GM12878 (cell line): ENCODE measurements around the gene MAGI2. TPM values are rescaled to one million over a fixed set of nuclear protein-coding genes. Genes with fewer than 3 reads are reported as not detected.

Source experiments
- ATAC-seq: fragments of 200-7000 bp; cut with Tn5 transposase; 3 replicates; pipeline ENCODE4 v1.9.1; 2020; ENCODE audit warnings: mild to moderate bottlenecking, moderate library complexity
- BruUV-seq: library from RNA; stranded (reverse); fragments of 400-500 nt; replicated peaks from 2 replicates; lab custom pipeline; 2021; lab: Mats Ljungman, UMichigan
- CTCF ChIA-PET: fragments of 300-600 bp; sonication (Branson Sonifier 250); formaldehyde crosslinking; extraction: SDS; loops from one replicate; lab custom pipeline; 2021; ENCODE audit warnings: inconsistent platforms; lab: Yijun Ruan, JAX
- POLR2A ChIA-PET: fragments of 350-600 bp; formaldehyde crosslinking; extraction: SDS; loops from one replicate; lab custom pipeline; 2021; ENCODE audit warnings: inconsistent platforms; lab: Charles Lee
- RAD21 ChIA-PET: fragments of 300-600 bp; sonication (Branson Sonifier 250); formaldehyde crosslinking; loops from one replicate; lab custom pipeline; 2023; ENCODE audit warnings: antibody characterized with exemption; ENCODE audit not compliant: unreplicated experiment; lab: Charles Lee
- SMC1A ChIA-PET: fragments of 300-600 bp; sonication (Branson Sonifier 250); formaldehyde crosslinking; loops from one replicate; lab custom pipeline; 2023; ENCODE audit not compliant: unreplicated experiment, uncharacterized antibody; lab: Charles Lee
- DNase-seq: peaks from one replicate; pipeline ENCODE4 v3.0.0-alpha.2; 2011; ENCODE audit warnings: low read depth, low spot score
- FAIRE-seq: peaks from 3 replicates; lab custom pipeline; 2011; peaks lifted over from hg19 to GRCh38; lab: Jason Lieb, UNC
- H2AFZ ChIP-seq: 2 replicates; pipeline ENCODE4 v1.6.0; 2011; ENCODE audit warnings: low read depth, low read length, control low read depth; ENCODE audit not compliant: control insufficient read depth
- H3K27ac ChIP-seq: 2 replicates; pipeline ENCODE4 v1.5.1; 2011; ENCODE audit warnings: control low read depth; ENCODE audit not compliant: control insufficient read depth, insufficient read depth
- H3K27me3 ChIP-seq, 2 experiments: replicated peaks in 1 of 2; 2 replicates each; pipeline versions ENCODE4 v1.6.0 to v1.6.1; 2011; ENCODE audit warnings: low read length in 1 of 2; ENCODE audit not compliant: control insufficient read depth in 2 of 2, insufficient read depth in 2 of 2
- H3K36me3 ChIP-seq, 2 experiments: 2 replicates each; pipeline ENCODE4 v1.5.1; 2011; ENCODE audit warnings: low read length in 1 of 2; ENCODE audit not compliant: control insufficient read depth in 2 of 2, insufficient read depth in 2 of 2
- H3K4me1 ChIP-seq: 2 replicates; pipeline ENCODE4 v1.6.1; 2011; ENCODE audit warnings: mild to moderate bottlenecking, low read length, moderate library complexity, mixed read lengths; ENCODE audit not compliant: control insufficient read depth, insufficient read depth
- H3K4me2 ChIP-seq: 2 replicates; pipeline ENCODE4 v1.6.0; 2011; ENCODE audit warnings: control low read depth; ENCODE audit not compliant: control insufficient read depth, insufficient read depth
- H3K4me3 ChIP-seq: fragments of 200-600 bp; sonication (generic); 2 replicates; pipeline ENCODE4 v1.5.1; 2016
- H3K79me2 ChIP-seq: 2 replicates; pipeline ENCODE4 v1.6.0; 2011; ENCODE audit warnings: low read length; ENCODE audit not compliant: control insufficient read depth, insufficient read depth
- H3K9ac ChIP-seq: 2 replicates; pipeline ENCODE4 v1.8.0; 2011; ENCODE audit warnings: low read length, control low read depth, mixed read lengths; ENCODE audit not compliant: control insufficient read depth, insufficient read depth
- H3K9me3 ChIP-seq: replicated peaks from 3 replicates; pipeline ENCODE4 v1.5.1; 2011; ENCODE audit warnings: mild to moderate bottlenecking, low read length; ENCODE audit not compliant: control insufficient read depth, insufficient read depth
- H4K20me1 ChIP-seq: 2 replicates; pipeline ENCODE4 v1.6.0; 2011; ENCODE audit not compliant: control insufficient read depth, insufficient read depth
- CREB1 ChIP-seq: IDR thresholded peaks from 2 replicates; pipeline ENCODE4 v1.6.1; 2012; ENCODE audit warnings: low read depth, mild to moderate bottlenecking, inconsistent platforms
- HDAC6 ChIP-seq: fragments of 200-600 bp; sonication (generic); IDR thresholded peaks from one replicate; pipeline ENCODE4 v1.8.0; 2017; ENCODE audit warnings: antibody characterized with exemption; ENCODE audit not compliant: unreplicated experiment
- MEF2A ChIP-seq: IDR thresholded peaks from 2 replicates; pipeline ENCODE4 v1.6.1; 2011; ENCODE audit warnings: low read depth, mild to moderate bottlenecking, low read length, moderate library complexity; ENCODE audit not compliant: insufficient read depth
- MXI1 ChIP-seq: fragments of 150-350 bp; IDR thresholded peaks from 2 replicates; pipeline ENCODE4 v1.6.1; 2011; ENCODE audit warnings: low read depth, mild to moderate bottlenecking, inconsistent platforms, low read length, improper control_type of control experiment
- NBN ChIP-seq: fragments of 450-650 bp; IDR thresholded peaks from 2 replicates; pipeline ENCODE4 v1.6.1; 2016
- NR2C2 ChIP-seq: IDR thresholded peaks from 2 replicates; pipeline ENCODE4 v1.6.1; 2011; ENCODE audit warnings: borderline replicate concordance, low read depth; ENCODE audit not compliant: control insufficient read depth, insufficient read length
- SMARCA5 ChIP-seq: fragments of 450-650 bp; IDR thresholded peaks from 2 replicates; pipeline ENCODE4 v1.6.1; 2017; ENCODE audit warnings: mild to moderate bottlenecking
- YY1 ChIP-seq: IDR thresholded peaks from 2 replicates; pipeline ENCODE4 v1.6.1; 2011; ENCODE audit warnings: low read depth, mild to moderate bottlenecking, low read length
- WGBS: methylation state at CpG from one replicate; pipeline ENCODE4 v1.1.6; 2016; ENCODE audit warnings: low lambda C conversion rate; ENCODE audit not compliant: insufficient replicate concordance, insufficient coverage; ENCODE audit errors: missing lambda C conversion rate; 5-methylcytosine and 5-hydroxymethylcytosine counted together
- in situ Hi-C: fragments of 300-500 bp; cut with MboI; formaldehyde crosslinking; loops from 9 replicates; pipeline ENCODE4 v1.14.3; 2018; ENCODE audit warnings: mixed read lengths
- intact Hi-C: fragments of 100-400 bp; cut with micrococcal nuclease; formaldehyde crosslinking; loops from one replicate; pipeline ENCODE4 v1.14.2; 2022; ENCODE audit not compliant: unreplicated experiment
- polyA plus RNA-seq, 11 experiments: library from polyadenylated mRNA; depleted of rRNA in 4 of 11; unstranded in 6 of 11; stranded (reverse) in 5 of 11; fragments of >200 nt; fragmentation: Nextera tagmentation in 4 of 11; fragmentation: Illumina TruSeq in 1 of 11; extraction: Ambion mirVana in 4 of 11; extraction: Trizol in 1 of 11; gene quantifications; 1 replicate in 1 of 11; 2 replicates in 10 of 11; pipeline versions ENCODE4 v1.2.1 to v1.2.3, GENCODE V29; 2011 to 2016; ENCODE audit warnings: inconsistent platforms in 2 of 11, missing spikeins in 2 of 11, low read depth in 1 of 11
- total RNA-seq, 4 experiments: library from RNA; depleted of rRNA in 3 of 4; stranded (reverse); fragments of >200 nt in 3 of 4; fragmentation: Illumina TruSeq in 1 of 4; extraction: Trizol in 1 of 4; gene quantifications; 2 replicates each; pipeline versions ENCODE4 v1.2.1 to v1.2.3, GENCODE V29; 2013 to 2021
- TF ChIP-seq, protein P1 (sequence below), 3 experiments: IDR thresholded peaks in 2 of 3; conservative IDR thresholded peaks in 1 of 3; 2 replicates each; pipeline ENCODE4 v1.5.1; 2011; ENCODE audit warnings: low read depth in 3 of 3, low read length in 3 of 3, mild to moderate bottlenecking in 3 of 3, control low read depth in 2 of 3, moderate library complexity in 2 of 3, inconsistent platforms in 1 of 3, mixed read lengths in 1 of 3; ENCODE audit not compliant: control insufficient read depth in 2 of 3, insufficient read depth in 1 of 3; ENCODE audit errors: extremely low read depth in 1 of 3
- TF ChIP-seq, protein P2 (sequence below): fragments of 150-350 bp; IDR thresholded peaks from 2 replicates; pipeline ENCODE4 v1.6.1; 2014; ENCODE audit warnings: mild to moderate bottlenecking, low read depth, low read length
- TF ChIP-seq, protein P3 (sequence below): IDR thresholded peaks from 2 replicates; pipeline ENCODE4 v1.6.1; 2012; ENCODE audit warnings: improper control_type of control experiment, low read depth, low read length; ENCODE audit not compliant: insufficient replicate concordance

MAGI2 gene
- total and polyA plus RNA-seq, 10 of the 15 experiments (the other 5 are each of a cell fraction or from before 2014, with no cell fraction given): 0.01 to 0.31 (median 0.05) TPM; not detected in 2

DNA sequence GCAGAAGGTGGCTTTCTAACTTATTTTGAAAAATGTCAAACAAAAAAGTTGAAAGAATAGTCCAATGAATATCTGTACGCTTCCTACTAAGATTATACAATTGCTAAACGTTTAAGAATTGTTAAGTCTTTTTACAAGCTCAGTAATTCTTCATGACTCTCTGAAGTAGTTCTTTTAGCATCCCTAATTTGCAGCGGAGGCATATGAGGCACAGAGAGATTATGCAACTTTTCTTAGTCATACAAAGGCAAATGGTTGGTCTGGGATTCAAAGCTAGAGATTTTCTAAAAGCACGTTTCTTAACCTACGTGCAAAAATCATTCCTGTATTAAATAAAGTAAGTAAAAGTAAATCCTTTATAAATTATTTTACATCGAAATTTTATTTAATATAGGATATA is 254.2 kb downstream of the MAGI2 start (continued):
- TF ChIP-seq, protein P1, sequence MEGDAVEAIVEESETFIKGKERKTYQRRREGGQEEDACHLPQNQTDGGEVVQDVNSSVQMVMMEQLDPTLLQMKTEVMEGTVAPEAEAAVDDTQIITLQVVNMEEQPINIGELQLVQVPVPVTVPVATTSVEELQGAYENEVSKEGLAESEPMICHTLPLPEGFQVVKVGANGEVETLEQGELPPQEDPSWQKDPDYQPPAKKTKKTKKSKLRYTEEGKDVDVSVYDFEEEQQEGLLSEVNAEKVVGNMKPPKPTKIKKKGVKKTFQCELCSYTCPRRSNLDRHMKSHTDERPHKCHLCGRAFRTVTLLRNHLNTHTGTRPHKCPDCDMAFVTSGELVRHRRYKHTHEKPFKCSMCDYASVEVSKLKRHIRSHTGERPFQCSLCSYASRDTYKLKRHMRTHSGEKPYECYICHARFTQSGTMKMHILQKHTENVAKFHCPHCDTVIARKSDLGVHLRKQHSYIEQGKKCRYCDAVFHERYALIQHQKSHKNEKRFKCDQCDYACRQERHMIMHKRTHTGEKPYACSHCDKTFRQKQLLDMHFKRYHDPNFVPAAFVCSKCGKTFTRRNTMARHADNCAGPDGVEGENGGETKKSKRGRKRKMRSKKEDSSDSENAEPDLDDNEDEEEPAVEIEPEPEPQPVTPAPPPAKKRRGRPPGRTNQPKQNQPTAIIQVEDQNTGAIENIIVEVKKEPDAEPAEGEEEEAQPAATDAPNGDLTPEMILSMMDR (IDR thresholded peaks at IDR 0.05 in 2 of 3, conservative IDR thresholded peaks at IDR 0.05 in 1 of 3; ENCODE audit: control insufficient read depth in 2 of 3, extremely low read depth in 1 of 3, insufficient read depth in 1 of 3, low read depth in 3 of 3, low read length in 3 of 3): no peak
- TF ChIP-seq NR2C2: no peak

DNA sequence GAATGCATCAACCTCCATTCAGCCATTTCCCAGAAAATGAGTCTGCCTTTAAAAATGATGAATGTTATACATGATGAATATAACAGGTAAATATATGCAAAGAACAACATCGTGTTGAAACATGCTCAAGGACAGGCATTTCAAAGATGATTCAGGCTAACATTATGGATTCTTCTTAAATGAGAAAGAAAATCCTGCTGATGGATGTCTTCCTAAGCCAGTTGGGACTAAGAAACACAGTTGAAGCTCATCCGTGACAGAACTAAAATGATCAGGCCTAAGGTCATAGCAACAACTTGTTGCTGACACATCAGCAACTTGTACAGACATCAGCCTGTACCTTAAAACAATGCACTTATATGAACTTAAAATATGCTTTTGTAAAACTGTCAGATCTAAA is 267.9 kb downstream of the MAGI2 start:
- Histone ChIP-seq H3K4me2 (no peak overlapping the region), H2AFZ (no peak overlapping the region), H3K9me3 (no peaks in the 10 kb centered on the region), H4K20me1 (no peaks in the 10 kb centered on the region), H3K9ac (no peak overlapping the region), H3K79me2 (no peaks in the 10 kb centered on the region), H3K27ac (no peak overlapping the region), H3K27me3 (no peaks in the 10 kb centered on the region), H3K4me1 (no peaks in the 10 kb centered on the region), H3K36me3 (no peaks in the 10 kb centered on the region), H3K4me3 (no peak overlapping the region)
- ATAC-seq (no peak), FAIRE-seq (no peak), DNase-seq (no peak)
- BruUV-seq: no TSS peak
- intact Hi-C loops: no loop called here
- TF ChIP-seq, protein P2, sequence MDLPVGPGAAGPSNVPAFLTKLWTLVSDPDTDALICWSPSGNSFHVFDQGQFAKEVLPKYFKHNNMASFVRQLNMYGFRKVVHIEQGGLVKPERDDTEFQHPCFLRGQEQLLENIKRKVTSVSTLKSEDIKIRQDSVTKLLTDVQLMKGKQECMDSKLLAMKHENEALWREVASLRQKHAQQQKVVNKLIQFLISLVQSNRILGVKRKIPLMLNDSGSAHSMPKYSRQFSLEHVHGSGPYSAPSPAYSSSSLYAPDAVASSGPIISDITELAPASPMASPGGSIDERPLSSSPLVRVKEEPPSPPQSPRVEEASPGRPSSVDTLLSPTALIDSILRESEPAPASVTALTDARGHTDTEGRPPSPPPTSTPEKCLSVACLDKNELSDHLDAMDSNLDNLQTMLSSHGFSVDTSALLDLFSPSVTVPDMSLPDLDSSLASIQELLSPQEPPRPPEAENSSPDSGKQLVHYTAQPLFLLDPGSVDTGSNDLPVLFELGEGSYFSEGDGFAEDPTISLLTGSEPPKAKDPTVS: no peak
- TF ChIP-seq NBN: no peak
- no peak for TF ChIP-seq YY1
- no peak for TF ChIP-seq CREB1
- TF ChIP-seq SMARCA5: no peak
- TF ChIP-seq, protein P3, sequence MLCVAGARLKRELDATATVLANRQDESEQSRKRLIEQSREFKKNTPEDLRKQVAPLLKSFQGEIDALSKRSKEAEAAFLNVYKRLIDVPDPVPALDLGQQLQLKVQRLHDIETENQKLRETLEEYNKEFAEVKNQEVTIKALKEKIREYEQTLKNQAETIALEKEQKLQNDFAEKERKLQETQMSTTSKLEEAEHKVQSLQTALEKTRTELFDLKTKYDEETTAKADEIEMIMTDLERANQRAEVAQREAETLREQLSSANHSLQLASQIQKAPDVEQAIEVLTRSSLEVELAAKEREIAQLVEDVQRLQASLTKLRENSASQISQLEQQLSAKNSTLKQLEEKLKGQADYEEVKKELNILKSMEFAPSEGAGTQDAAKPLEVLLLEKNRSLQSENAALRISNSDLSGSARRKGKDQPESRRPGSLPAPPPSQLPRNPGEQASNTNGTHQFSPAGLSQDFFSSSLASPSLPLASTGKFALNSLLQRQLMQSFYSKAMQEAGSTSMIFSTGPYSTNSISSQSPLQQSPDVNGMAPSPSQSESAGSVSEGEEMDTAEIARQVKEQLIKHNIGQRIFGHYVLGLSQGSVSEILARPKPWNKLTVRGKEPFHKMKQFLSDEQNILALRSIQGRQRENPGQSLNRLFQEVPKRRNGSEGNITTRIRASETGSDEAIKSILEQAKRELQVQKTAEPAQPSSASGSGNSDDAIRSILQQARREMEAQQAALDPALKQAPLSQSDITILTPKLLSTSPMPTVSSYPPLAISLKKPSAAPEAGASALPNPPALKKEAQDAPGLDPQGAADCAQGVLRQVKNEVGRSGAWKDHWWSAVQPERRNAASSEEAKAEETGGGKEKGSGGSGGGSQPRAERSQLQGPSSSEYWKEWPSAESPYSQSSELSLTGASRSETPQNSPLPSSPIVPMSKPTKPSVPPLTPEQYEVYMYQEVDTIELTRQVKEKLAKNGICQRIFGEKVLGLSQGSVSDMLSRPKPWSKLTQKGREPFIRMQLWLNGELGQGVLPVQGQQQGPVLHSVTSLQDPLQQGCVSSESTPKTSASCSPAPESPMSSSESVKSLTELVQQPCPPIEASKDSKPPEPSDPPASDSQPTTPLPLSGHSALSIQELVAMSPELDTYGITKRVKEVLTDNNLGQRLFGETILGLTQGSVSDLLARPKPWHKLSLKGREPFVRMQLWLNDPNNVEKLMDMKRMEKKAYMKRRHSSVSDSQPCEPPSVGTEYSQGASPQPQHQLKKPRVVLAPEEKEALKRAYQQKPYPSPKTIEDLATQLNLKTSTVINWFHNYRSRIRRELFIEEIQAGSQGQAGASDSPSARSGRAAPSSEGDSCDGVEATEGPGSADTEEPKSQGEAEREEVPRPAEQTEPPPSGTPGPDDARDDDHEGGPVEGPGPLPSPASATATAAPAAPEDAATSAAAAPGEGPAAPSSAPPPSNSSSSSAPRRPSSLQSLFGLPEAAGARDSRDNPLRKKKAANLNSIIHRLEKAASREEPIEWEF: no peak
- no peak for TF ChIP-seq MEF2A
- no peak for TF ChIP-seq HDAC6
- no peak for TF ChIP-seq MXI1
- TF ChIP-seq, protein P1 (IDR thresholded peaks at IDR 0.05 in 2 of 3, conservative IDR thresholded peaks at IDR 0.05 in 1 of 3; ENCODE audit: control insufficient read depth in 2 of 3, extremely low read depth in 1 of 3, insufficient read depth in 1 of 3, low read depth in 3 of 3, low read length in 3 of 3): no peak
- 61% methylated on average over 2 of the region's 2 CpGs for WGBS
- ChIA-PET SMC1A (interaction anchor here (0.8 kb wide), 1 partner anchor 20 kb away, joined by 3 read pairs; no protein-coding TSS in a partner anchor), POLR2A (no interaction called here), RAD21 (no interaction called here), CTCF (interaction anchor here (0.7 kb wide), 1 partner anchor 807 kb away, joined by 4 read pairs; no protein-coding TSS in a partner anchor)
- in situ Hi-C loops: no loop called here
